K562 (cell line): ENCODE results near the gene GRIK3.

ENCODE experiments used
- CTCF ChIP-seq, 3 experiments: IDR thresholded peaks in 2 of 3; conservative IDR thresholded peaks in 1 of 3; 2 replicates each; pipeline ENCODE4 v1.5.1; 2011 to 2012; ENCODE audit warnings: low read length in 3 of 3, mild to moderate bottlenecking in 3 of 3, control low read depth in 2 of 3, improper control_type of control experiment in 1 of 3, inconsistent platforms in 1 of 3, low read depth in 1 of 3, mixed read lengths in 1 of 3, moderate library complexity in 1 of 3; ENCODE audit not compliant: insufficient read depth in 2 of 3
- ELF4 ChIP-seq: fragments of 450-650 bp; formaldehyde crosslinking; IDR thresholded peaks from 2 replicates; pipeline ENCODE4 v1.4.0; 2022; ENCODE audit warnings: missing genetic modification characterization
- ETV5 ChIP-seq: sonication (generic); formaldehyde crosslinking; IDR thresholded peaks from 2 replicates; pipeline ENCODE4 v1.4.0; 2020; ENCODE audit warnings: low read depth, mild to moderate bottlenecking, missing genetic modification reagents
- JUNB ChIP-seq: fragments of 450-650 bp; formaldehyde crosslinking; conservative IDR thresholded peaks from 2 replicates; pipeline ENCODE4 v1.4.0; 2020; ENCODE audit warnings: mild to moderate bottlenecking
- MTA2 ChIP-seq: fragments of 450-650 bp; IDR thresholded peaks from 2 replicates; pipeline ENCODE4 v1.6.1; 2016; ENCODE audit warnings: low read depth
- MYNN ChIP-seq, 2 experiments: sonication (generic); formaldehyde crosslinking in 1 of 2; IDR thresholded peaks; 2 replicates each; pipeline versions ENCODE4 v1.5.0 to v1.6.1; 2016 to 2020; ENCODE audit warnings: antibody characterized with exemption in 1 of 2, missing genetic modification reagents in 1 of 2
- RB1 ChIP-seq: fragments of 450-650 bp; IDR thresholded peaks from 2 replicates; pipeline ENCODE4 v1.6.1; 2017; ENCODE audit warnings: low read depth, mild to moderate bottlenecking
- REST ChIP-seq, 2 experiments: fragments of 450-650 bp; formaldehyde crosslinking in 1 of 2; IDR thresholded peaks; 2 replicates each; pipeline versions ENCODE4 v1.4.0 to v1.6.1; 2014 to 2020; ENCODE audit warnings: mild to moderate bottlenecking in 2 of 2, borderline replicate concordance in 1 of 2, low read depth in 1 of 2
- SRF ChIP-seq, 2 experiments: fragments of 250-450, 450-650 bp in 1 of 2; sonication (Bioruptor Pico) in 1 of 2; sonication (generic) in 1 of 2; formaldehyde crosslinking; IDR thresholded peaks; 2 replicates each; pipeline versions ENCODE4 v1.5.0 to v1.5.1; 2020 to 2022; ENCODE audit warnings: mild to moderate bottlenecking in 1 of 2, missing genetic modification reagents in 1 of 2
- ZC3H4 ChIP-seq: sonication (generic); formaldehyde crosslinking; IDR thresholded peaks from 2 replicates; pipeline ENCODE4 v1.9.0; 2021; ENCODE audit warnings: missing genetic modification reagents, borderline replicate concordance
- ZNF398 ChIP-seq: fragments of 250-450 bp; sonication (Bioruptor Pico); IDR thresholded peaks from 2 replicates; pipeline ENCODE4 v1.8.0; 2021; ENCODE audit warnings: moderate library complexity, mild to moderate bottlenecking, inconsistent platforms

GRCh38 chr1:36982709-36983108 lies 51.6 kb downstream of the GRIK3 start:
- TF ChIP-seq SRF (CRISPR knock-in tag; IDR thresholded peaks at IDR 0.05) (no peak), CTCF (IDR thresholded peaks at IDR 0.05 in 2 of 3, conservative IDR thresholded peaks at IDR 0.05 in 1 of 3; ENCODE audit: insufficient read depth in 2 of 3, low read depth in 1 of 3, low read length in 3 of 3) (no peak), JUNB (CRISPR knock-in tag) (no peak), MYNN (IDR thresholded peaks at IDR 0.05) (no peak), MYNN (CRISPR knock-in tag; IDR thresholded peaks at IDR 0.05) (no peak), ELF4 (CRISPR knock-in tag) (no peak), RB1 (no peak), REST (IDR thresholded peaks at IDR 0.05; ENCODE audit: borderline replicate concordance) (no peak), REST (CRISPR knock-in tag; IDR thresholded peaks at IDR 0.05; ENCODE audit: low read depth) (no peak), ZNF398 (no peak), ZC3H4 (no peak), ETV5 (CRISPR knock-in tag) (no peak), MTA2 (no peak)
